Mammary epithelial cell (primary cell): ENCODE measurements around the gene ENPP6.

Experiments
- EZH2 ChIP-seq: IDR thresholded peaks from 2 replicates; pipeline ENCODE4 v1.6.1; 2012; ENCODE audit warnings: low read length, inconsistent platforms, borderline replicate concordance
- TF ChIP-seq, protein P1 (sequence below), 2 donors: IDR thresholded peaks in 1 of 2; conservative IDR thresholded peaks in 1 of 2; 2 replicates each; pipeline ENCODE4 v1.5.1; 2011 to 2012; ENCODE audit warnings: inconsistent platforms in 2 of 2, low read length in 2 of 2, mild to moderate bottlenecking in 2 of 2, control low read depth in 1 of 2, low read depth in 1 of 2; ENCODE audit not compliant: insufficient read depth in 1 of 2; ENCODE audit errors: extremely low read depth in 1 of 2

DNA sequence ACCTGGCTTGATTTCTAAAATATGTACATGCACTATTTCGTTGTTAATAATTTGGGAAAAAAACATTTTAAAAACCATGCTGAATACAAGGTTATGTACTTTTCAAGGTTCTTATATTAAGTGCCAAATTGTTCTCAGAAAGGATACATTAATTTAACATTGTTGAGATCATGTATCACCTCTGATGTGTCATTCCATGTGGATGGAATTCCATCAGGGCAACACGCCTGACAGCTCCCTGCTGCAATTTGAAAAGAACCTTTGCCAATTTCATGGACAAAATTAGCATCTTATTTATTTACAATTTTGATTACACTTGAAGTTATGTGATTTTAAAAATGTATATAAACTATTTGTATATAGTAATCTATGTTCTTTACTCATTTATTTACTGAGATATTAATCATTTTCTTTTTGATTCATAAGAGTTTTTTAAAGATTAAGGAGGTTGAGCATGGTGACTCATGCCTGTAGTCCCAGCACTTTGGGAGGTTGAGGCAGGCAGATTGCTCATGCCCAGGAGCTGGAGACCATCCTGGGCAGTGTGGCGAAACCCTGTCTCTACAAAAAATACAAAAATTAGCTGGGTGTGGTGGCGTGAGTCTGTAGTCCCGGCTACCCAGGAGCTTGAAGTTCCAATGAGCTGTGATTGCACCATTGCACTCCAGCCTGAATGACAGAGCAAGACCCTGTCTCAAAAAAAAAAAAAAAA is 142.8 kb downstream of the ENPP6 start:
- TF ChIP-seq, protein P1, sequence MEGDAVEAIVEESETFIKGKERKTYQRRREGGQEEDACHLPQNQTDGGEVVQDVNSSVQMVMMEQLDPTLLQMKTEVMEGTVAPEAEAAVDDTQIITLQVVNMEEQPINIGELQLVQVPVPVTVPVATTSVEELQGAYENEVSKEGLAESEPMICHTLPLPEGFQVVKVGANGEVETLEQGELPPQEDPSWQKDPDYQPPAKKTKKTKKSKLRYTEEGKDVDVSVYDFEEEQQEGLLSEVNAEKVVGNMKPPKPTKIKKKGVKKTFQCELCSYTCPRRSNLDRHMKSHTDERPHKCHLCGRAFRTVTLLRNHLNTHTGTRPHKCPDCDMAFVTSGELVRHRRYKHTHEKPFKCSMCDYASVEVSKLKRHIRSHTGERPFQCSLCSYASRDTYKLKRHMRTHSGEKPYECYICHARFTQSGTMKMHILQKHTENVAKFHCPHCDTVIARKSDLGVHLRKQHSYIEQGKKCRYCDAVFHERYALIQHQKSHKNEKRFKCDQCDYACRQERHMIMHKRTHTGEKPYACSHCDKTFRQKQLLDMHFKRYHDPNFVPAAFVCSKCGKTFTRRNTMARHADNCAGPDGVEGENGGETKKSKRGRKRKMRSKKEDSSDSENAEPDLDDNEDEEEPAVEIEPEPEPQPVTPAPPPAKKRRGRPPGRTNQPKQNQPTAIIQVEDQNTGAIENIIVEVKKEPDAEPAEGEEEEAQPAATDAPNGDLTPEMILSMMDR (conservative IDR thresholded peaks at IDR 0.05 in 1 of 2, IDR thresholded peaks at IDR 0.05 in 1 of 2; ENCODE audit: extremely low read depth in 1 of 2, insufficient read depth in 1 of 2, low read depth in 1 of 2, low read length in 2 of 2), result no peak
- TF ChIP-seq EZH2, result no peak
